ENCODE measurements around the gene POMP. TPM values are rescaled to one million over a fixed set of nuclear protein-coding genes. Genes with fewer than 3 reads are reported as not detected.

Gene POMP
- polyA plus RNA-seq, 3 donors: 31.3 to 153 (median 145) TPM

GRCh38 chr13:28637714-28638355 lies 21.1 kb upstream of the POMP start:
- H2AFZ ChIP-seq (ENCODE audit: insufficient read depth, low read depth, low read length, poor library complexity, severe bottlenecking): no peak overlapping the region
- peaks cover 4 to 8% of the 10 kb centered on the region in 2 donors for H3K4me1 ChIP-seq (ENCODE audit: control insufficient read depth in 1 of 2, insufficient read depth in 2 of 2, low read length in 2 of 2)
- H3K4me3 ChIP-seq (replicated peaks in 1 of 3; ENCODE audit: low read depth in 2 of 3, low read length in 3 of 3): no peak overlapping the region
- TF ChIP-seq CTCF (IDR thresholded peaks at IDR 0.05): no peak
- H3K79me2 ChIP-seq (ENCODE audit: insufficient read depth, low read length): no peaks in the 10 kb centered on the region
- intact Hi-C loops (cut with micrococcal nuclease): loop anchor here (5.0 to 10.0 kb wide), 3 partner anchors 106 to 316 kb away; no protein-coding TSS in a partner anchor
- H3K27me3 ChIP-seq (ENCODE audit: control insufficient read depth in 2 of 2, insufficient read depth in 2 of 2, low read length in 2 of 2): peaks cover 6 to 8% of the 10 kb centered on the region in 2 donors
- no peak overlapping the region for H3K27ac ChIP-seq (ENCODE audit: low read depth in 1 of 2, low read length in 2 of 2)
- H4K20me1 ChIP-seq (ENCODE audit: insufficient read depth, low read length): no peaks in the 10 kb centered on the region
- H3K36me3 ChIP-seq (replicated peaks in 1 of 2; ENCODE audit: control insufficient read depth in 1 of 2, insufficient read depth in 2 of 2, low read length in 2 of 2): no peaks in the 10 kb centered on the region
- no peak overlapping the region for H3K4me2 ChIP-seq (replicated peaks; ENCODE audit: extremely low read depth, low read length, poor library complexity, severe bottlenecking)
- H3K27ac Mint-ChIP-seq: peak overlapping the region in 1 of 7 donors; percentile 19
- peaks cover 13 to 17% (median 14%) of the 10 kb centered on the region in 3 donors for H3K27me3 Mint-ChIP-seq (ENCODE audit: low read depth in 3 of 3)
- H3K9ac ChIP-seq (ENCODE audit: insufficient read depth, low read length, poor library complexity, severe bottlenecking): no peak overlapping the region
- no peaks in the 10 kb centered on the region for H3K36me3 Mint-ChIP-seq
- no peaks in the 10 kb centered on the region for H3K9me3 ChIP-seq (replicated peaks in 1 of 2; ENCODE audit: control insufficient read depth in 1 of 2, insufficient read depth in 1 of 2, low read length in 2 of 2)
- peaks cover 5% of the 10 kb centered on the region for H3K4me1 Mint-ChIP-seq
- no peak for DNase-seq
- no peaks in the 10 kb centered on the region for H3K9me3 Mint-ChIP-seq
- no peak overlapping the region for H3K4me3 Mint-ChIP-seq
- WGBS (ENCODE audit: insufficient coverage): no CpG with 5 or more reads among the region's 3 CpGs

- H3K27ac ChIP-seq (ENCODE audit: low read depth in 1 of 2, low read length in 2 of 2): no peak overlapping the region
- no peaks in the 10 kb centered on the region for H3K36me3 Mint-ChIP-seq
- peaks cover 14 to 16% (median 15%) of the 10 kb centered on the region in 3 donors for H3K27me3 Mint-ChIP-seq (ENCODE audit: low read depth in 3 of 3)
Measured at GRCh38 chr13:28638756-28639155, 20.2 kb upstream of the POMP start.

More at GRCh38 chr13:28638756-28639155, 20.2 kb upstream of the POMP start:
- Histone ChIP-seq H3K4me1 (ENCODE audit: control insufficient read depth in 1 of 2, insufficient read depth in 2 of 2, low read length in 2 of 2) (peaks cover 7 to 8% of the 10 kb centered on the region in 2 donors), H3K27me3 (ENCODE audit: control insufficient read depth in 2 of 2, insufficient read depth in 2 of 2, low read length in 2 of 2) (peaks cover 6 to 8% of the 10 kb centered on the region in 2 donors), H3K79me2 (ENCODE audit: insufficient read depth, low read length) (no peaks in the 10 kb centered on the region), H3K9me3 (replicated peaks in 1 of 2; ENCODE audit: control insufficient read depth in 1 of 2, insufficient read depth in 1 of 2, low read length in 2 of 2) (no peaks in the 10 kb centered on the region), H3K4me3 (replicated peaks in 1 of 3; ENCODE audit: low read depth in 2 of 3, low read length in 3 of 3) (no peak overlapping the region), H4K20me1 (ENCODE audit: insufficient read depth, low read length) (no peaks in the 10 kb centered on the region), H3K4me2 (replicated peaks; ENCODE audit: extremely low read depth, low read length, poor library complexity, severe bottlenecking) (no peak overlapping the region), H3K36me3 (replicated peaks in 1 of 2; ENCODE audit: control insufficient read depth in 1 of 2, insufficient read depth in 2 of 2, low read length in 2 of 2) (no peaks in the 10 kb centered on the region), H3K9ac (ENCODE audit: insufficient read depth, low read length, poor library complexity, severe bottlenecking) (no peak overlapping the region), H2AFZ (ENCODE audit: insufficient read depth, low read depth, low read length, poor library complexity, severe bottlenecking) (no peak overlapping the region)
- intact Hi-C loops (cut with micrococcal nuclease): loop anchor here (5.0 to 10.0 kb wide), 3 partner anchors 106 to 316 kb away; no protein-coding TSS in a partner anchor
- no peaks in the 10 kb centered on the region for H3K9me3 Mint-ChIP-seq
- WGBS (ENCODE audit: insufficient coverage): no CpG with 5 or more reads among the region's 3 CpGs
- no peak overlapping the region for H3K4me3 Mint-ChIP-seq
- H3K27ac Mint-ChIP-seq: no peak overlapping the region
- no peak for TF ChIP-seq CTCF (IDR thresholded peaks at IDR 0.05)
- DNase-seq: no peak
- H3K4me1 Mint-ChIP-seq: peaks cover 12% of the 10 kb centered on the region
